Esophagus squamous epithelium (tissue), 4 donors: ENCODE results near the gene GRIK1.

Source experiments
- CTCF ChIP-seq, 6 experiments: fragments of 450-650 bp in 4 of 6; fragments of 200-600 bp in 2 of 6; sonication (generic) in 2 of 6; IDR thresholded peaks; one replicate each; pipeline ENCODE4 v1.5.1; 2016 to 2019; ENCODE audit warnings: antibody characterized with exemption in 6 of 6, mild to moderate bottlenecking in 4 of 6, moderate library complexity in 4 of 6
- POLR2A ChIP-seq, 4 donors: fragments of 450-650 bp; IDR thresholded peaks; one replicate each; pipeline ENCODE4 v1.6.1; 2017; ENCODE audit warnings: antibody characterized with exemption in 4 of 4, mild to moderate bottlenecking in 4 of 4, moderate library complexity in 3 of 4

GRCh38 chr21:29726044-29726443 is 213.8 kb downstream of the GRIK1 start:
- no peak for TF ChIP-seq CTCF (IDR thresholded peaks at IDR 0.05)
- TF ChIP-seq POLR2A (IDR thresholded peaks at IDR 0.05) = no peak
